ENCODE measurements around the gene PANX1.

DNA sequence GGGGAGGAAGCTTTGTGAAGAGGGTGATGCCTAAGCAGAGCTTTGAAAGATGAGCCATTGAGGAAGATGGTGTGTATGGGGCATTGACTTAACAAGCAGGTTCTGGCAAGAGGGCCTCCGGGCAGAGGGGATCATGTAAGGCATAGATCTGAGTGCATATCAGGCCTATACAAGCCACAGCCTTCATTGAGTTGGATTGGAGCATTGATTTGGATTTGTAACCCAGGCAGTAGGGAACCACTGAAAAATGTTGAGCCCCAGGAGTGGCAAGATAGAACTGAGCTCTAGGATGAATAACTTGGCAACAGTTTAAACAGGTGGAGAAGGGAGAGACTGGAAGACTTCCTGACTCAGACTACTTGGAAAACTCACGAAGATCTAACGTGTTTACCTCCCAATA, 21.4 kb downstream of the PANX1 start:
- no peak for TF ChIP-seq POLR2A (IDR thresholded peaks at IDR 0.05; ENCODE audit: low read length)
- TF ChIP-seq GATA1 (IDR thresholded peaks at IDR 0.05; ENCODE audit: low read depth, low read length): no peak
